A673 (cell line): ENCODE measurements around the gene WDR43. TPM values are rescaled to one million over a fixed set of nuclear protein-coding genes. Genes with fewer than 3 reads are reported as not detected.

ENCODE experiments used
- BruUV-seq: library from RNA; stranded (reverse); fragments of 400-500 nt; replicated peaks from 2 replicates; lab custom pipeline; 2021; lab: Mats Ljungman, UMichigan
- CTCF ChIA-PET: fragments of 300-600 bp; sonication (Branson Sonifier 250); formaldehyde crosslinking; loops from one replicate; lab custom pipeline; 2022; ENCODE audit warnings: antibody characterized with exemption; lab: Charles Lee
- POLR2A ChIA-PET: fragments of 300-600 bp; sonication (Branson Sonifier 250); formaldehyde crosslinking; loops from one replicate; lab custom pipeline; 2022; ENCODE audit warnings: antibody characterized with exemption; ENCODE audit not compliant: low non-redundant PET; lab: Charles Lee
- DNase-seq: peaks from one replicate; pipeline ENCODE4 v3.0.0-alpha.2; 2015; ENCODE audit warnings: low spot score
- H3K27ac ChIP-seq: fragments of 200-600 bp; sonication (generic); 2 replicates; pipeline ENCODE4 v1.5.1; 2016; ENCODE audit warnings: mixed run types, low read depth, mild to moderate bottlenecking, mixed read lengths, antibody characterized with exemption, low read length; ENCODE audit not compliant: poor library complexity, severe bottlenecking
- H3K27me3 ChIP-seq: fragments of 200-600 bp; sonication (generic); replicated peaks from 2 replicates; pipeline ENCODE4 v1.6.1; 2017; ENCODE audit warnings: mixed run types, low read depth, mild to moderate bottlenecking, mixed read lengths, antibody characterized with exemption, low read length; ENCODE audit not compliant: insufficient read depth, poor library complexity
- H3K36me3 ChIP-seq: fragments of 200-600 bp; sonication (generic); 2 replicates; pipeline ENCODE4 v1.6.1; 2016; ENCODE audit warnings: mixed run types, mild to moderate bottlenecking, mixed read lengths, antibody characterized with exemption, low read length; ENCODE audit not compliant: insufficient read depth, poor library complexity, severe bottlenecking
- H3K4me1 ChIP-seq: fragments of 200-600 bp; sonication (generic); 2 replicates; pipeline ENCODE4 v1.6.1; 2017; ENCODE audit warnings: mixed run types, mild to moderate bottlenecking, mixed read lengths, antibody characterized with exemption, low read length; ENCODE audit not compliant: insufficient read depth, poor library complexity, severe bottlenecking
- H3K4me3 ChIP-seq: fragments of 200-600 bp; sonication (generic); 2 replicates; pipeline ENCODE4 v1.5.1; 2016; ENCODE audit warnings: low read depth, mixed run types, mild to moderate bottlenecking, mixed read lengths, low read length; ENCODE audit not compliant: poor library complexity, severe bottlenecking
- H3K9me3 ChIP-seq: fragments of 200-600 bp; sonication (generic); 2 replicates; pipeline ENCODE4 v1.6.1; 2016; ENCODE audit warnings: mixed run types, low read depth, mild to moderate bottlenecking, mixed read lengths, antibody characterized with exemption, low read length; ENCODE audit not compliant: poor library complexity, severe bottlenecking
- CTCF ChIP-seq: fragments of 300-800, 200-600 bp; sonication (generic); conservative IDR thresholded peaks from 2 replicates; pipeline ENCODE4 v1.5.1; 2017; ENCODE audit warnings: low read depth, mild to moderate bottlenecking, antibody characterized with exemption, low read length, moderate library complexity, mixed read lengths
- EZH2 ChIP-seq: fragments of 200-600 bp; sonication (generic); IDR thresholded peaks from 2 replicates; pipeline ENCODE4 v1.6.1; 2017; ENCODE audit warnings: borderline replicate concordance, low read depth, mild to moderate bottlenecking, mixed read lengths, antibody characterized with exemption, low read length; ENCODE audit not compliant: poor library complexity, severe bottlenecking
- intact Hi-C: fragments of 100-400 bp; cut with micrococcal nuclease; formaldehyde crosslinking; loops from one replicate; pipeline ENCODE4 v1.10.0; 2022; ENCODE audit not compliant: unreplicated experiment
- total RNA-seq: library from RNA; stranded (reverse); gene quantifications from 2 replicates; pipeline ENCODE4 v1.2.3, GENCODE V29; 2021

The WDR43 gene
- total RNA-seq, 1 experiment from 2014 or later, result 145 TPM

- H3K27ac ChIP-seq, result no peak overlapping the region
- H3K4me3 ChIP-seq, result no peak overlapping the region
- POLR2A ChIA-PET, result no interaction called here
- H3K9me3 ChIP-seq, result no peaks in the 10 kb centered on the region
- H3K27me3 ChIP-seq, result no peaks in the 10 kb centered on the region
- TF ChIP-seq CTCF (no peak), EZH2 (no peak)
- no peaks in the 10 kb centered on the region for H3K36me3 ChIP-seq
- H3K4me1 ChIP-seq, result no peaks in the 10 kb centered on the region
- intact Hi-C loops, result no loop called here
- CTCF ChIA-PET, result interaction anchor here (0.6 kb wide), 1 partner anchor 1115 kb away, joined by 5 read pairs; no protein-coding TSS in a partner anchor
- BruUV-seq, result no TSS peak
- no peak for DNase-seq
Measured at GRCh38 chr2:28974252-28974651, 79.8 kb downstream of the WDR43 start.

- H3K4me3 ChIP-seq, result no peak overlapping the region
- CTCF ChIA-PET, result no interaction called here
- DNase-seq, result no peak
- no peak for TF ChIP-seq EZH2
- no peak for TF ChIP-seq CTCF
- H3K4me1 ChIP-seq, result no peaks in the 10 kb centered on the region
- H3K36me3 ChIP-seq, result no peaks in the 10 kb centered on the region
- H3K27me3 ChIP-seq, result no peaks in the 10 kb centered on the region
- BruUV-seq, result no TSS peak
- H3K9me3 ChIP-seq, result no peaks in the 10 kb centered on the region
- POLR2A ChIA-PET, result no interaction called here
- no peak overlapping the region for H3K27ac ChIP-seq
- intact Hi-C loops, result no loop called here
Measured at GRCh38 chr2:28975671-28976070, 81.2 kb downstream of the WDR43 start.

GRCh38 chr2:28976584-28976983 lies 82.1 kb downstream of the WDR43 start:
- DNase-seq, result no peak
- TF ChIP-seq CTCF (no peak), EZH2 (no peak)
- no TSS peak for BruUV-seq
- no peaks in the 10 kb centered on the region for H3K27me3 ChIP-seq
- H3K4me1 ChIP-seq, result no peaks in the 10 kb centered on the region
- intact Hi-C loops, result no loop called here
- H3K4me3 ChIP-seq, result no peak overlapping the region
- H3K27ac ChIP-seq, result no peak overlapping the region
- H3K36me3 ChIP-seq, result no peaks in the 10 kb centered on the region
- ChIA-PET POLR2A (no interaction called here), CTCF (no interaction called here)
- no peaks in the 10 kb centered on the region for H3K9me3 ChIP-seq
